Measurements from ENCODE around the gene AP3B1.

Gene AP3B1

GRCh38 chr5:77996943-77997342 is 297.6 kb downstream of the AP3B1 start:
- in situ Hi-C loops (cut with MboI; ENCODE audit: low pct_unique_long_range_greater_than_20kb, low sequenced_read_pairs) = no loop called here
- DNase-seq = no peak

GRCh38 chr5:77995793-77996409 is 298.6 kb downstream of the AP3B1 start:
- no peak for DNase-seq
- in situ Hi-C loops (cut with MboI; ENCODE audit: low pct_unique_long_range_greater_than_20kb, low sequenced_read_pairs) = no loop called here

DNA sequence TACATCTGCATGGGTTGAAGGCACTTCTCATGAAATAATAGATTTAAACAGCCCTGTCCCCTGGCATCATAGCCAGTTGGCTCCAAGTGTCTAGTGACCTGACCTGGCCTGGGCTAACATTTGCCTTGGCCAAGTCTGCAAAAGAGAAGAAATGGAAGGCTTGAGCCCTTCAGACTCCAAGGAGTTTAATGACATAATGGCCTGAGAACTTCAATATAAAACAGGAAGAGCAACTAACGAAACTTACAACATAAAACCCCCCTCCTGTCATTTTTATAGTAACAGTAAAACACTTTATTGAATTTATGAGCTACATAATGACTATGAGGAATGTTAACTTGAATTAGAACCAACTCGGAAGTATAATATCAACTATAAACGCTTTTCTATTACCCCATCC is 299.6 kb downstream of the AP3B1 start:
- in situ Hi-C loops (cut with MboI; ENCODE audit: low pct_unique_long_range_greater_than_20kb, low sequenced_read_pairs) = no loop called here
- no peak for DNase-seq

DNA sequence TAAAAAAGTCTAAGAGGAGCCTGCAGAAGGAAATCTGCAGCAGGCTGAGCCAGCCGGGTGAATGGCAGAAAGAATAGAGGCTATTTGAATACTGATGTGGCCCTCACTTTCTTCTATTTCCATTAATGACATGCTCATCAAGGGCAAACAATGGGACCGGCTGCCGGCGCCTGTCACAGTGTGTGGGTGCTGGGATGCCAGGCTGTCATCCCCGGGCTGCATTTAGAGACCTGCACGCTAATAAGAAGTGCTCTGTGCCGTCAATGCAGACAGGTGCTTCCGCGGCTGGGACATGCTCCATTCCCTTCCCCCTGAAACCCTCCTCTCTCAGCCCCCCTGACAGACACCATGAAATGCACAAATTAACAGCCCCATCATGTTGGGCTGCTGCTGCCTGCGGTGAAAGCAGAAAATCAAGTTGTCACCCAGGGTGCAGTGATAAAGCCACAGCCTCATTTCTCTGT is 300.6 kb downstream of the AP3B1 start:
- DNase-seq = no peak
- in situ Hi-C loops (cut with MboI; ENCODE audit: low pct_unique_long_range_greater_than_20kb, low sequenced_read_pairs) = no loop called here

- DNase-seq = no peak
- in situ Hi-C loops (cut with MboI; ENCODE audit: low pct_unique_long_range_greater_than_20kb, low sequenced_read_pairs) = no loop called here
These were observed 301.2 kb downstream of the AP3B1 start for GRCh38 chr5:77993141-77993854.

GRCh38 chr5:77991084-77991483 is 303.4 kb downstream of the AP3B1 start:
- no peak for DNase-seq
- in situ Hi-C loops (cut with MboI; ENCODE audit: low pct_unique_long_range_greater_than_20kb, low sequenced_read_pairs) = no loop called here

- in situ Hi-C loops (cut with MboI; ENCODE audit: low pct_unique_long_range_greater_than_20kb, low sequenced_read_pairs) = no loop called here
- DNase-seq = no peak
These were observed 304.5 kb downstream of the AP3B1 start for GRCh38 chr5:77990020-77990419.

DNA sequence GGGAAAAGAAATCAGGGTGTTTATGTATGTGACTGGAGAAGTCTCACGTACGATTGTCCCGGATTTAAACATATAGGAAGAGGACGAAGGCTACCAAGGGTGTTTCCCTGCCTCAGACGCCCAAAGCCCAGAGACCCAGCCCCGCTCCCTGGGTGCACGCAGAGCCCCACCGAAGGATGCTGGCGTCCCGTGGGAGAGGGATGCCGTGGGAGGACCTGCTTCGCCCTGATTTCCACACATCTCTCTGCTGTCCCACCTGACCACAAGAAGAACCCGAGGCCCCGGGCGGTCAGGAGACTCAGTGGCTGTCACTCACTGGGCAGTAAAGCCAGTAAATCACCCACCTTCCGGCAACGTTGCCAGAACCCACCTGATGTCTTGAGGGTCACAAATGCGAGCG is 306.5 kb downstream of the AP3B1 start:
- DNase-seq = no peak
- in situ Hi-C loops (cut with MboI; ENCODE audit: low pct_unique_long_range_greater_than_20kb, low sequenced_read_pairs) = no loop called here

- DNase-seq = no peak
- in situ Hi-C loops (cut with MboI; ENCODE audit: low pct_unique_long_range_greater_than_20kb, low sequenced_read_pairs) = no loop called here
These were observed 307.2 kb downstream of the AP3B1 start for GRCh38 chr5:77987331-77987730.

GRCh38 chr5:77986261-77986660 is 308.2 kb downstream of the AP3B1 start:
- in situ Hi-C loops (cut with MboI; ENCODE audit: low pct_unique_long_range_greater_than_20kb, low sequenced_read_pairs) = no loop called here
- no peak for DNase-seq

DNA sequence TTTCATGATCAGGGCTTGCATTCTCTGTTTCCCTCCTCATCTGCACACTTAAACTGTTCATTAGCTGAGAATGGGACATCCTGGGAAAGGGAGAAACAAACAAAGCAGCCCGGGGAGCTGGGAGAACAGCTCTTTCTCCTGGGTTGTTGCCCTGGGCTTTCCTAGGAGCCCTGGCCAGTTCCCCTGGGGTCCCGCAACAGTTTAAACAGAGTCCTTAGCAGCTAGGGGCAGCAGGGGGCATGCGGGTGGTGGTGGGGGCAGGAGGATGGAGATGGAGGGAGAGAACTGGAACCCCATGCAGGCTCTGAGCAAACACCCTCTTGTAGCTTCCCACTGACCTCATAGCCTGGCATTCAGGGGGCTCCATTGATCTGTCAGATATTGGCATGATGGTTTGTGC is 309.3 kb downstream of the AP3B1 start:
- in situ Hi-C loops (cut with MboI; ENCODE audit: low pct_unique_long_range_greater_than_20kb, low sequenced_read_pairs) = no loop called here
- DNase-seq = no peak

GRCh38 chr5:77984587-77984986 is 309.9 kb downstream of the AP3B1 start:
- DNase-seq = no peak
- in situ Hi-C loops (cut with MboI; ENCODE audit: low pct_unique_long_range_greater_than_20kb, low sequenced_read_pairs) = no loop called here

DNA sequence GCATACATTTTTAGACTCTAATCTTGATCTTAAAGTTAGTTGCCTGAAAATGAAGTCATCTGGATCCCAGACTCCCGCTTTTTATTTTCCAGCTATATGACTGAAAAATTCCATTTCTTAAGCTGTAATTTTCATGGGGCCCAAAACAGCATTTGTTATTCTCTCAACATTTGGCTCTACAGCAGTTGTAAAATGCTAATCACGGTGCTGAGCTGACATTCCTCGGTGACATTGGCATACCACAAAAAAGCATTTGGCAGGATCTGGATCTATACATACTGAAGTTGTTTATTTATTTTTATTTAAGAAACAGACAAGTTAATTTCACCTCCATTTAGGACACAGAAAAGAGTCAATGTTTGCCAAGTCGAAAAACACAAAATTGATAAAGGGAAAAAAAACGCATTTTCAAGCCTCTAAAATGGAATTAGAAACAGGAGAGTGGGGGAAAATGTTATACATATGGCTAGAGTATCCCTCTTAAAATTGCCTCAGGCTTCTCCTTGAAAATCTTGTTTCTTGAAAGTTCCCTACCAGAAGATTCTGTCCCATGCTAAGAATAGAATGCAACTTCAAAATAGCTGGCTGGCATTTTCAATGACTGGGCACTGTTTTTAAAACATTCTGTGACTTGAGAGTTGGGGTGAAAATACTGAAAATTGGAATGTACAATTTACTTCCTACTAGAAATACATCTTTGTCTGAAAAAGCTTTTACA is 310.9 kb downstream of the AP3B1 start:
- in situ Hi-C loops (cut with MboI; ENCODE audit: low pct_unique_long_range_greater_than_20kb, low sequenced_read_pairs) = no loop called here
- no peak for DNase-seq

DNA sequence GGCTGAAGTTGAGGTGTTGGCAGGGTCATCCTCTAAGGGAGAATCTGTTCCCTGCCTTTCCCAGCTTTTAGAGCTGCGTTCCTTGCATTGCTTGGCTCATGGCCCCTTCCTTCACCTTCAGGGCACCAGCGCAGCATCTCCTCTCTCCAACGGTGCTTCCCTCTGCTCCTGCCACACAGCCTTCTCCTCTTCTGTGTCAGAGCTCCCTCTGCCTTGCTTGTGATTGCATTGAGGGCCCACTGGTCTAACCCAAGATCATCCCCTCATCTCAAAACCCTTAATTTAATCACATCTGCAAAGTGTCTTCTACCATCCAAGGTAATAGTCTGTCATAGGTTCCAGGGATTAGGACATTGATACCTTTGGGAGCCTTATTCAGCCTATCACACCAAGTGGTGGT is 312.7 kb downstream of the AP3B1 start:
- DNase-seq = no peak
- in situ Hi-C loops (cut with MboI; ENCODE audit: low pct_unique_long_range_greater_than_20kb, low sequenced_read_pairs) = no loop called here

DNA sequence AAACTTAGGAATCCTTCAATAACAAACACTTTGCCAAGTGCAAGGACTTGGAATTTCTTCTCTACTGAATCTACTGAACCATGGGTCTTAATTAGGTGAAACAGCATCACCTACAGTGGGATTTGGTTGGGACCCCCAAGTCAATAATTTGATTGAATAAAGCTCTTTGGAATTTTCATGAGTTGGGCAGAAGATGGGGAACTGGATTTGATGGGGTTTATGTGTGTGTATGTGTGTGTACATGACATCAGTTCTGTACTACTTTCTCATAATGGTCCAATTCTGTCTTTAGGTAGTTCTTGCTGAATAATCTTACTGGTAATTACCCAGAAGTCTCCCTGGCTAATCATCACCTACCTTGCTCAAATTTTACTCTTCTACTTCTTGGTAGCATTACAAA is 319.9 kb downstream of the AP3B1 start:
- in situ Hi-C loops (cut with MboI; ENCODE audit: low pct_unique_long_range_greater_than_20kb, low sequenced_read_pairs) = no loop called here
- DNase-seq = no peak

DNA sequence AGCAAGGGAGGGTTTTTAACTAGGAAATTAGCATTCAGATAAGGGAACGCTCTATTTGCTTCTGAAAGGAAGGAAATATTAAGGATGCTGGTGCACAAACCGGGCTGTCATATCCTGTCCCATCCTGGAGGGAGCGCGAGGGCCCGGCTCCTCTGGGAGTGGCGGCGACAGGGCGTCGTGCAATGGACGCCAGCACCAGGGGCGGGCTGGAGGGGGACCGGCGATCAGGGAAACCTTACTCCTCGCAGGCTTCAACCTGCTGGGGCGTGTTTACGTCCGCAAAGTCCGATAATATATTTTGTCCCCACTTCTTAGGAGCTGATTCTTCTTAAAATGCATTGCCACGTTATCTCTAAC is 321.3 kb downstream of the AP3B1 start:
- no peak for DNase-seq
- in situ Hi-C loops (cut with MboI; ENCODE audit: low pct_unique_long_range_greater_than_20kb, low sequenced_read_pairs) = no loop called here

DNA sequence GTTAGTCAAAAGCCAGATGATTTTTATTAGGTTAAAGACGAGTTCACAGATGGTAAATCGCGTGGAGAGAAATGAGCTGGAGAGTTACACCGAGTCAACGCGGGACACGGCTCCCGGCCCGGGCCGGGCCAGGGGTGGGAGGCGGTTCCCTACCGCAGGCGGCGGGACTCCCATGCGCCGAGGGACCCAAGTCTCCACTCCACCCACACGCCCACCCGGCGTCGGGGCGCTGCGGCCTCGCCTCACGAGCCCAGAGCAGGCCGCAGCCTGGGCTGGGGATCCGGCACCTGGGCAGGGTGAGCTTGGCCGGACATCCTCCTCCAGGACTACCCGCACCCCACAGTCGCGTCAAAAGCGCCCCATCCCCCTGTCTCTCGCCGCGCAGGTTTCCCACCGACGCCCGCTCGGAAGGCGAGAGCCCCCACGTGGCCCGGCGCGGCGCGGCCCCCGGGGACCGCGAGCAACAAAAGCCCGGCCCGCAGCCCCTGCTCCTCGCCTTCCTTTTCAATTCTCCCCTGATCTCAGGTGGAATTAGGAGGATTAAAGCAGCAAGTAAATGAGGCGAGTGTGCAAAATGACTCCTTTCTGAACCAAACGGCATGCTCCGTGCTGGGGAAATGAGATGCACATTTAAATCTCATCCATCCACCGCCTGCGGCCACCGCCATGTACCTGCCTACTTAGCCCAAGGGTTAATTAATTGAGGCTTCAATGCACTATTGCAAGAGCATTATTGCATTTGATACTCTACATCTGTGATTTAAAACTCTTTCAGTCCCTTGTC is 321.8 kb downstream of the AP3B1 start:
- in situ Hi-C loops (cut with MboI; ENCODE audit: low pct_unique_long_range_greater_than_20kb, low sequenced_read_pairs) = no loop called here
- no peak for DNase-seq

- in situ Hi-C loops (cut with MboI; ENCODE audit: low pct_unique_long_range_greater_than_20kb, low sequenced_read_pairs) = no loop called here
- no peak for DNase-seq
These were observed 322.6 kb downstream of the AP3B1 start for GRCh38 chr5:77971776-77972468.

GRCh38 chr5:77970891-77971290 is 323.6 kb downstream of the AP3B1 start:
- in situ Hi-C loops (cut with MboI; ENCODE audit: low pct_unique_long_range_greater_than_20kb, low sequenced_read_pairs) = no loop called here
- DNase-seq = no peak
